GM23338 (cell line): ENCODE data around the gene GATA5. TPM values are rescaled to one million over a fixed set of nuclear protein-coding genes. Genes with fewer than 3 reads are reported as not detected.

Experiments used
- ATAC-seq: fragments of 200-7000 bp; cut with Tn5 transposase; 3 replicates; pipeline ENCODE4 v1.9.1; 2020
- DNase-seq: peaks from one replicate; pipeline ENCODE4 v3.0.0-alpha.2; 2015; ENCODE audit warnings: low spot score
- H2AFZ ChIP-seq: fragments of 200-600 bp; sonication (generic); 2 replicates; pipeline ENCODE4 v1.8.0; 2016; ENCODE audit warnings: antibody characterized with exemption, mild to moderate bottlenecking, moderate library complexity
- H3F3A ChIP-seq: fragments of 200-600 bp; sonication (generic); replicated peaks from 2 replicates; pipeline ENCODE4 v1.8.0; 2017; ENCODE audit warnings: antibody characterized with exemption, mixed run types, low read depth
- H3K27ac ChIP-seq: fragments of 200-600 bp; sonication (generic); 2 replicates; pipeline ENCODE4 v1.6.1; 2016; ENCODE audit warnings: low read depth
- H3K27me3 ChIP-seq: fragments of 200-600 bp; sonication (generic); 2 replicates; pipeline ENCODE4 v1.8.0; 2016; ENCODE audit warnings: mild to moderate bottlenecking, mixed run types, moderate library complexity; ENCODE audit not compliant: insufficient read depth
- H3K36me3 ChIP-seq: fragments of 200-600 bp; sonication (generic); 2 replicates; pipeline ENCODE4 v1.8.0; 2016; ENCODE audit warnings: mild to moderate bottlenecking; ENCODE audit not compliant: insufficient read depth
- H3K4me1 ChIP-seq: fragments of 200-600 bp; sonication (generic); 2 replicates; pipeline ENCODE4 v1.8.0; 2016; ENCODE audit warnings: mild to moderate bottlenecking, moderate library complexity; ENCODE audit not compliant: insufficient read depth
- H3K4me2 ChIP-seq: fragments of 200-600 bp; sonication (generic); 2 replicates; pipeline ENCODE4 v1.7.1; 2017; ENCODE audit warnings: mixed run types
- H3K4me3 ChIP-seq: fragments of 200-600 bp; sonication (generic); 2 replicates; pipeline ENCODE4 v1.6.1; 2016; ENCODE audit warnings: mixed run types
- H3K79me2 ChIP-seq: fragments of 200-600 bp; sonication (generic); replicated peaks from 2 replicates; pipeline ENCODE4 v1.8.0; 2017; ENCODE audit warnings: mild to moderate bottlenecking; ENCODE audit not compliant: insufficient read depth
- H3K9me2 ChIP-seq: fragments of 200-600 bp; sonication (generic); 2 replicates; pipeline ENCODE4 v1.8.0; 2017; ENCODE audit not compliant: insufficient read depth
- H4K20me1 ChIP-seq: fragments of 200-600 bp; sonication (generic); replicated peaks from 2 replicates; pipeline ENCODE4 v1.8.0; 2017; ENCODE audit warnings: mild to moderate bottlenecking; ENCODE audit not compliant: insufficient read depth
- H3K27ac Mint-ChIP-seq: 2 replicates; pipeline ENCODE4 v1.8.0; 2020; ENCODE audit warnings: inconsistent platforms, mild to moderate bottlenecking, moderate library complexity, mixed read lengths
- H3K27me3 Mint-ChIP-seq: 3 replicates; pipeline ENCODE4 v1.8.0; 2022; ENCODE audit warnings: low read depth, mild to moderate bottlenecking, moderate library complexity, mixed read lengths, inconsistent platforms; ENCODE audit not compliant: insufficient read depth, poor library complexity
- H3K36me3 Mint-ChIP-seq: 3 replicates; pipeline ENCODE4 v1.8.0; 2021; ENCODE audit warnings: low read depth, mild to moderate bottlenecking, inconsistent platforms, moderate library complexity, mixed read lengths
- H3K4me1 Mint-ChIP-seq: 3 replicates; pipeline ENCODE4 v1.8.0; 2020; ENCODE audit warnings: mild to moderate bottlenecking, inconsistent platforms, mixed read lengths
- H3K4me3 Mint-ChIP-seq: 3 replicates; pipeline ENCODE4 v1.8.0; 2021; ENCODE audit warnings: moderate library complexity, mild to moderate bottlenecking, inconsistent platforms, mixed read lengths
- H3K9me3 Mint-ChIP-seq: 3 replicates; pipeline ENCODE4 v1.8.0; 2020; ENCODE audit warnings: moderate library complexity, mild to moderate bottlenecking, inconsistent platforms, mixed read lengths
- CREB1 ChIP-seq: fragments of 250-450 bp; sonication (Bioruptor Pico); IDR thresholded peaks from 2 replicates; pipeline ENCODE4 v1.5.0; 2020; ENCODE audit warnings: low read depth, mild to moderate bottlenecking, moderate library complexity
- CTCF ChIP-seq, 2 experiments: fragments of 200-600 bp in 1 of 2; sonication (generic) in 1 of 2; conservative IDR thresholded peaks; 2 replicates each; pipeline versions ENCODE4 v1.5.1 to v1.6.1; 2016 to 2017; ENCODE audit warnings: antibody characterized with exemption in 2 of 2, low read depth in 2 of 2, mild to moderate bottlenecking in 2 of 2, moderate library complexity in 1 of 2
- ETS1 ChIP-seq: IDR thresholded peaks from 2 replicates; pipeline ENCODE4 v1.6.1; 2016; ENCODE audit warnings: antibody characterized with exemption
- EZH2 ChIP-seq: fragments of 200-600 bp; sonication (generic); IDR thresholded peaks from one replicate; pipeline ENCODE4 v1.8.0; 2017; ENCODE audit warnings: antibody characterized with exemption, mild to moderate bottlenecking, low read depth; ENCODE audit not compliant: unreplicated experiment
- EZH2phosphoT487 ChIP-seq: fragments of 200-600 bp; sonication (generic); IDR thresholded peaks from one replicate; pipeline ENCODE4 v1.8.1; 2018; ENCODE audit warnings: antibody characterized with exemption; ENCODE audit not compliant: unreplicated experiment
- JUNB ChIP-seq: IDR thresholded peaks from one replicate; pipeline ENCODE4 v1.6.1; 2016; ENCODE audit warnings: antibody characterized with exemption; ENCODE audit not compliant: unreplicated experiment
- NANOG ChIP-seq: IDR thresholded peaks from 2 replicates; pipeline ENCODE4 v1.6.1; 2016; ENCODE audit warnings: antibody characterized with exemption, borderline replicate concordance
- POLR2AphosphoS5 ChIP-seq: IDR thresholded peaks from 2 replicates; pipeline ENCODE4 v1.6.1; 2016; ENCODE audit warnings: antibody characterized with exemption, low read depth
- REST ChIP-seq: IDR thresholded peaks from one replicate; pipeline ENCODE4 v1.6.1; 2018; ENCODE audit warnings: antibody characterized with exemption; ENCODE audit not compliant: unreplicated experiment
- STAT1 ChIP-seq: IDR thresholded peaks from one replicate; pipeline ENCODE4 v1.6.1; 2016; ENCODE audit warnings: antibody characterized with exemption; ENCODE audit not compliant: unreplicated experiment
- ZNF114 ChIP-seq: fragments of 250-450 bp; sonication (Bioruptor Pico); IDR thresholded peaks from 2 replicates; pipeline ENCODE4 v1.5.0; 2020; ENCODE audit warnings: mild to moderate bottlenecking, moderate library complexity
- ZNF331 ChIP-seq: fragments of 250-450 bp; sonication (Bioruptor Pico); IDR thresholded peaks from 2 replicates; pipeline ENCODE4 v1.5.0; 2020; ENCODE audit warnings: low read depth, mild to moderate bottlenecking, moderate library complexity
- ZNF462 ChIP-seq: fragments of 250-450 bp; sonication (Bioruptor Pico); IDR thresholded peaks from 2 replicates; pipeline ENCODE4 v1.5.0; 2020; ENCODE audit warnings: mild to moderate bottlenecking, moderate library complexity
- polyA plus RNA-seq: library from polyadenylated mRNA; unstranded; fragments of >200 nt; fragmentation: Nextera tagmentation; extraction: Ambion mirVana; gene quantifications from 2 replicates; pipeline ENCODE4 v1.2.1, GENCODE V29; 2016
- total RNA-seq: library from RNA; depleted of rRNA; stranded (reverse); fragments of >200 nt; shearing (Covaris generic); gene quantifications from 2 replicates; pipeline ENCODE4 v1.2.3, GENCODE V29; 2014

GATA5 gene
- total and polyA plus RNA-seq, 2 experiments from 2014 or later = 0.60 to 0.73 TPM

- Histone ChIP-seq H2AFZ (no peak overlapping the region), H4K20me1 (no peaks in the 10 kb centered on the region), H3K27me3 (no peaks in the 10 kb centered on the region), H3K36me3 (no peaks in the 10 kb centered on the region), H3K79me2 (no peaks in the 10 kb centered on the region), H3K4me2 (no peak overlapping the region), H3K27ac (no peak overlapping the region), H3K4me3 (no peak overlapping the region), H3F3A (0 out of 2 replicates have a peak, but pooled peaks cover 2% of the 10 kb centered on the region), H3K4me1 (no peaks in the 10 kb centered on the region), H3K9me2 (no peaks in the 10 kb centered on the region)
- DNase-seq = no peak
- H3K4me1 Mint-ChIP-seq = peaks cover 6% of the 10 kb centered on the region
- H3K36me3 Mint-ChIP-seq = no peaks in the 10 kb centered on the region
- no peak overlapping the region for H3K27ac Mint-ChIP-seq
- peaks cover 11% of the 10 kb centered on the region for H3K27me3 Mint-ChIP-seq
- no peaks in the 10 kb centered on the region for H3K9me3 Mint-ChIP-seq
- no peak for ATAC-seq
- no peak overlapping the region for H3K4me3 Mint-ChIP-seq
- TF ChIP-seq EZH2 (no peak), ZNF331 (CRISPR knock-in tag) (no peak), STAT1 (no peak), REST (no peak), EZH2phosphoT487 (no peak), CTCF (conservative IDR thresholded peaks at IDR 0.05; ENCODE audit: low read depth in 2 of 2) (no peak), JUNB (no peak), CREB1 (CRISPR knock-in tag) (no peak), POLR2AphosphoS5 (no peak), ZNF114 (CRISPR knock-in tag) (no peak), ETS1 (no peak), ZNF462 (no peak), NANOG (no peak)
These were observed 18.0 kb downstream of the GATA5 start for GRCh38 chr20:62457831-62458230.
